D721Med (cell line): Measurements from ENCODE around the gene MECR.
"Not testable (repeated sequence)": the region's sequence is repeated elsewhere in the genome, so short reads cannot be mapped to it uniquely, and the experiment has no call there.

Experiments used
- DNase-seq: peaks from one replicate; pipeline ENCODE4 v3.0.0; 2011; ENCODE audit warnings: low spot score; ENCODE audit not compliant: insufficient read length
- FAIRE-seq: peaks from 2 replicates; lab custom pipeline; 2011; peaks lifted over from hg19 to GRCh38; lab: Jason Lieb, UNC
- TF ChIP-seq, protein P1 (sequence below): IDR thresholded peaks from 2 replicates; pipeline ENCODE4 v1.5.1; 2012; ENCODE audit warnings: mild to moderate bottlenecking, control low read depth; ENCODE audit not compliant: insufficient read depth; ENCODE audit errors: missing control alignments

MECR gene

DNA sequence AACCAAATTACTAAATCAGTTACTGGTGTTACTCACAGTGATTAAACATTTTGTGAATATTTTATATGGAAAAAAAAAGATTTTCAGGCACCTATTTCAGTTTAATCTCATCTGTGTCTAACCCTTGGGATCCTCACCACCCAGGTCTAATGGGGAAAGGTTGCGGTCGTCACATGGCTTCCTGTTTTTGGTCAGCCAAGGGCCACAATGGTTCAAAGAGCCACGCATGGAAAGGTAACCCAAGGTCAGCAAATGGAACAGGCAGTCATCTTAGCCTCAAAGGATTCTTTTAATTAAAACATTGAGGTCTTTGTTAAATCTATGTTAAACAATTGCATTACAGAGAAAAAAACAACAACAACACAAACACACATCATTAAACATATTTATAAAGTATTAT lies 71.0 kb downstream of the MECR start:
- FAIRE-seq: no peak
- DNase-seq: no peak
- TF ChIP-seq, protein P1, sequence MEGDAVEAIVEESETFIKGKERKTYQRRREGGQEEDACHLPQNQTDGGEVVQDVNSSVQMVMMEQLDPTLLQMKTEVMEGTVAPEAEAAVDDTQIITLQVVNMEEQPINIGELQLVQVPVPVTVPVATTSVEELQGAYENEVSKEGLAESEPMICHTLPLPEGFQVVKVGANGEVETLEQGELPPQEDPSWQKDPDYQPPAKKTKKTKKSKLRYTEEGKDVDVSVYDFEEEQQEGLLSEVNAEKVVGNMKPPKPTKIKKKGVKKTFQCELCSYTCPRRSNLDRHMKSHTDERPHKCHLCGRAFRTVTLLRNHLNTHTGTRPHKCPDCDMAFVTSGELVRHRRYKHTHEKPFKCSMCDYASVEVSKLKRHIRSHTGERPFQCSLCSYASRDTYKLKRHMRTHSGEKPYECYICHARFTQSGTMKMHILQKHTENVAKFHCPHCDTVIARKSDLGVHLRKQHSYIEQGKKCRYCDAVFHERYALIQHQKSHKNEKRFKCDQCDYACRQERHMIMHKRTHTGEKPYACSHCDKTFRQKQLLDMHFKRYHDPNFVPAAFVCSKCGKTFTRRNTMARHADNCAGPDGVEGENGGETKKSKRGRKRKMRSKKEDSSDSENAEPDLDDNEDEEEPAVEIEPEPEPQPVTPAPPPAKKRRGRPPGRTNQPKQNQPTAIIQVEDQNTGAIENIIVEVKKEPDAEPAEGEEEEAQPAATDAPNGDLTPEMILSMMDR: no peak

DNA sequence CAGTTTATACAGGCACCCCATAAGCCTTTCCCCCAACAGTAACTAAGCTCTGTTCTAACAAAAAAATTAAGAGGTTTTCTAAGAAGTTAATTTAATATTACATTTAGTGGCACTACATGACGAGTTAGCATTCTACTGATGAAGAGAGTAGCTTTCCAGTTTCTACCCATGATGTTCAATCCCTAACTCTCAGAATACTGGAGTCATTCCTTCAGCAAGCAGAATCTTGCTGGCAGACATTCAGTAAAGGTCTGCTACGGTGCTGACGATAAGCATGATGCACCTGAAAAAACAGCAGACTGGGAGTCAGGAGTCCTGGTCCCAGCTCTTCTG lies 73.5 kb downstream of the MECR start:
- TF ChIP-seq, protein P1: no peak
- DNase-seq (no peak), FAIRE-seq (no peak)

DNA sequence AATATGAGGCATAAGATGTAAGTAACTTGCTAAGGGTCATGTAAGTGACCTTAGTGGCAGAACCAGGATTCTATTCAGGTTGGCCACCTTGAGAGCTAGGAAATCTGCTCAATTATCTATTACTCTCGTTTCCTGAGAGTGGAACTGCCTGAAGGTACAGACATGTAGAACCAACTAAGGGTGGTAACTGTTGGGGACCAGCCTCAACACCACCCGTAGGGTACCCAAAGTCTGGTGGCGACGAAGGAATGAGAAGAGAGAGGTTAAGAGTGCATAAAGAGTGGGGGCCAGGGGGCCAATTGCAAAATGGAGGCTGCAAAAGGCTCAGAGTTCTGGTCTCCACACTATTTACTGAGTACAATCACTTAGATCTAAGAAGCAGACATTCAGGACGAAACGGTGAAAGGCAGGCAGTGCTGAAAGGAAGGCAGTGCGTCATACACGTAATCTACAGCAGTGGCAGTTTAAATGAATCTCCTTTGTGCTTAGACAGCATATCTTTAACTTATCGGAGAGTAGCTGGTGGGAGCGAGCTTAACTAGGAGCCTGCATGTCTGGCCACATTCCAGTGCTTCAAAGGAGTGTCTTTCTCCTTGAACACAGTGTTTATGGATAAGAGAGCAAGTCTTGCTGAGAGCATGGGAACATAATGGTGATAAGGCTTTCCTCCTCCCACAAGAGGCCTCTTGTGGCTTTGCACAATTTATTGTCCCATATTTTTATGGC lies 74.0 kb downstream of the MECR start:
- TF ChIP-seq, protein P1: no peak
- DNase-seq (no peak), FAIRE-seq (no peak)

DNA sequence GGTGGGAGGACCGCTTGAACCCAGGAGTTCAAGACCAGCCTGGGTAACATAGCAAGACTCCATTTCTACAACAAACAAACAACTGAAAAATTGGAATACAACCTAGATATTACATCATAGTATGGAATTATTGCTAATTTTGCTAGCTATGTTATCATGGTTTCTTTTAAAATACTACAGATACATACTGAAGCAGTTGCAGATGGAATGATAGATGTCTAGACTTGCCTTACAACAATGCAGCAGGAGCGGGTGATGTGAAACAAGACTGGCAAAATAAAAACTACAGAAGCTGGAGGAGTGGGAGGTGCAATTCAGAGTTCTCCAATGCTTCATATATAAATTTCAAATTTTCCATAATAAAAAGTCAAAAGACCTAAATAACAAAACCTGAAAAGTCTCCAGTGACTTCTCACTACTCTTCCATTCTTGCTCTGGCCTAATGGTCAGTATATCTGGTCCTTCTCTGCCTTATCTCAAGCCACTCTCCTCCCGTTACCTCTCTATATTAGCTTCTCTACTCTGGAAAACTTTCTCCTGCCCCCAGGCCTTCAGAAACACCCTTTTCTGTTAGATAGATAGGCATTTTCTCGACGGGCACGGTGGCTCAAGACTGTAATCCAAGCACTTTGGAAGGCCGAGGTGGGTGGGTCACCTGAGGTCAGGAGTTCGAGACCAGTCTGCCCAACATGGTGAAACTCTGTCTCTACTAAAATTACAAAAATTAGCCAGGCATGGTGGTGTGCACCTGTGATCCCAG lies 78.5 kb downstream of the MECR start:
- DNase-seq (no peak), FAIRE-seq (no peak)
- TF ChIP-seq, protein P1: no peak

DNA sequence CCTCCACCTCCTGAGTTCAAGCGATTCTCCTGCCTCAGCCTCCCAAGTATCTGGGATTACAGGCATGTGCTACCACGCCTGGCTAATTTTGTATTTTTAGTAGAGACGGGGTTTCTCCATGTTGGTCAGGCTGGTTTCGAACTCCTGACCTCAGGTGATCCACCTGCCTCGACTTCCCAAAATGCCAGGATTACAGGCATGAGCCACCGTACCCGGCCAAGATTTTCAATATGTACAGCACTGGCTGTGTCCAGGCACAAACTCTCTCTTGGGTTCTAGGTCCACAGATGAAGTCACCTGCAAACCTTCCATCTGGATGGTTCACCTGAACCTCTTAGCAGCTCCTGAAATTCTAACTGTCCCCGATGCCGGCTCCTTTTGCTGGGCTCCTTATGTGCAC lies 80.4 kb downstream of the MECR start:
- not testable (repeated sequence) for FAIRE-seq, DNase-seq

GRCh38 chr1:29148656-29149491 lies 81.9 kb downstream of the MECR start:
- no peak for FAIRE-seq
- TF ChIP-seq, protein P1: no peak
- DNase-seq: no peak

GRCh38 chr1:29145739-29146437 lies 84.8 kb downstream of the MECR start:
- FAIRE-seq (no peak), DNase-seq (no peak)
- TF ChIP-seq, protein P1: no peak
